Endodermal cell (in vitro differentiated cells): ENCODE results near the gene C1QTNF1. TPM values are rescaled to one million over a fixed set of nuclear protein-coding genes. Genes with fewer than 3 reads are reported as not detected.

Experiments used
- DNase-seq: peaks from one replicate; pipeline ENCODE4 v3.0.0-alpha.2; 2017
- H3K27ac ChIP-seq: 2 replicates; pipeline ENCODE4 v1.5.1; 2013; ENCODE audit warnings: mild to moderate bottlenecking, low read depth, low read length, moderate library complexity
- H3K27me3 ChIP-seq: 2 replicates; pipeline ENCODE4 v1.6.1; 2013; ENCODE audit warnings: mild to moderate bottlenecking, low read length, moderate library complexity; ENCODE audit not compliant: insufficient read depth, control insufficient read depth, poor library complexity, severe bottlenecking
- H3K36me3 ChIP-seq: 2 replicates; pipeline ENCODE4 v1.7.0; 2013; ENCODE audit warnings: mild to moderate bottlenecking, low read length, moderate library complexity; ENCODE audit not compliant: control insufficient read depth, insufficient read depth
- H3K4me1 ChIP-seq: one replicate; pipeline ENCODE4 v1.7.0; 2013; ENCODE audit warnings: low read length; ENCODE audit not compliant: control insufficient read depth, insufficient read depth
- H3K4me3 ChIP-seq: 2 replicates; pipeline ENCODE4 v1.5.1; 2013; ENCODE audit warnings: mild to moderate bottlenecking, low read length, moderate library complexity
- H3K9ac ChIP-seq: 2 replicates; pipeline ENCODE4 v1.6.1; 2013; ENCODE audit warnings: mild to moderate bottlenecking, low read length, moderate library complexity; ENCODE audit not compliant: poor library complexity, severe bottlenecking; ENCODE audit errors: extremely low read depth
- H3K9me3 ChIP-seq: 2 replicates; pipeline ENCODE4 v1.6.1; 2013; ENCODE audit warnings: mild to moderate bottlenecking, low read length, moderate library complexity; ENCODE audit not compliant: control insufficient read depth
- H3K27ac Mint-ChIP-seq: 2 replicates; pipeline ENCODE4 v1.8.0; 2020; ENCODE audit warnings: mixed read lengths
- H3K27me3 Mint-ChIP-seq: 2 replicates; pipeline ENCODE4 v1.8.0; 2021; ENCODE audit warnings: mild to moderate bottlenecking, mixed read lengths; ENCODE audit not compliant: insufficient read depth
- H3K36me3 Mint-ChIP-seq: 2 replicates; pipeline ENCODE4 v1.8.0; 2020; ENCODE audit warnings: low read depth, mixed read lengths
- H3K4me1 Mint-ChIP-seq: 2 replicates; pipeline ENCODE4 v1.8.0; 2020; ENCODE audit warnings: mixed read lengths
- H3K4me3 Mint-ChIP-seq: 2 replicates; pipeline ENCODE4 v1.8.0; 2020; ENCODE audit warnings: mild to moderate bottlenecking, moderate library complexity, mixed read lengths
- H3K9me3 Mint-ChIP-seq: 2 replicates; pipeline ENCODE4 v1.8.0; 2020; ENCODE audit warnings: mild to moderate bottlenecking, mixed read lengths
- CTCF ChIP-seq: fragments of 200-600 bp; sonication (generic); conservative IDR thresholded peaks from 2 replicates; pipeline ENCODE4 v1.5.0; 2021; ENCODE audit warnings: antibody characterized with exemption, mild to moderate bottlenecking
- WGBS, 2 experiments: methylation state at CpG; one replicate each; pipeline versions ENCODE4 v1.1.5 to v1.1.7; 2013; ENCODE audit warnings: missing lambda C conversion rate in 2 of 2, mixed read lengths in 1 of 2; ENCODE audit not compliant: insufficient coverage in 1 of 2, insufficient read length in 1 of 2; 5-methylcytosine and 5-hydroxymethylcytosine counted together
- total RNA-seq, 2 donors: library from RNA; stranded (reverse); fragmentation: NEBNext Ultra II Directional in 1 of 2; extraction: Animal tissue kit (Norgen Biotek cat#: 25700) in 1 of 2; gene quantifications; 2 replicates in 1 of 2; 3 replicates in 1 of 2; pipeline ENCODE4 v1.2.1, GENCODE V29; 2021

Gene C1QTNF1
- total RNA-seq, 2 donors from 2014 or later: 16.0 to 16.5 TPM

GRCh38 chr17:79070266-79070880 is 46.4 kb downstream of the C1QTNF1 start:
- no peaks in the 10 kb centered on the region for H3K36me3 ChIP-seq
- Mint-ChIP-seq H3K4me3 (no peak overlapping the region), H3K36me3 (no peaks in the 10 kb centered on the region), H3K9me3 (no peaks in the 10 kb centered on the region), H3K4me1 (peaks cover 1% of the 10 kb centered on the region), H3K27me3 (peaks cover 9% of the 10 kb centered on the region), H3K27ac (no peak overlapping the region)
- H3K27ac ChIP-seq: no peak overlapping the region
- WGBS, 2 experiments: 87 to 98% methylated on average over 6 to 9 of the region's 9 CpGs
- no peak for DNase-seq
- no peak overlapping the region for H3K4me3 ChIP-seq
- no peaks in the 10 kb centered on the region for H3K27me3 ChIP-seq
- no peaks in the 10 kb centered on the region for H3K9me3 ChIP-seq
- no peak overlapping the region for H3K9ac ChIP-seq
- TF ChIP-seq CTCF: no peak
- H3K4me1 ChIP-seq: no peaks in the 10 kb centered on the region

GRCh38 chr17:79071161-79071740 is 47.3 kb downstream of the C1QTNF1 start:
- 92 to 93% methylated on average over 6 of the region's 6 CpGs for WGBS, 2 experiments
- Mint-ChIP-seq H3K4me1 (peaks cover 8% of the 10 kb centered on the region), H3K4me3 (no peak overlapping the region), H3K27me3 (peaks cover 9% of the 10 kb centered on the region), H3K36me3 (no peaks in the 10 kb centered on the region), H3K27ac (no peak overlapping the region), H3K9me3 (no peaks in the 10 kb centered on the region)
- Histone ChIP-seq H3K9ac (no peak overlapping the region), H3K4me1 (no peaks in the 10 kb centered on the region), H3K4me3 (no peak overlapping the region), H3K36me3 (no peaks in the 10 kb centered on the region), H3K9me3 (no peaks in the 10 kb centered on the region), H3K27me3 (no peaks in the 10 kb centered on the region), H3K27ac (no peak overlapping the region)
- TF ChIP-seq CTCF: no peak
- DNase-seq: no peak

- H3K4me1 Mint-ChIP-seq: peaks cover 8% of the 10 kb centered on the region
Observed at GRCh38 chr17:79072544-79072943, 48.6 kb downstream of the C1QTNF1 start.

More at GRCh38 chr17:79072544-79072943, 48.6 kb downstream of the C1QTNF1 start:
- Histone ChIP-seq H3K27ac (no peak overlapping the region), H3K9ac (no peak overlapping the region), H3K4me1 (no peaks in the 10 kb centered on the region), H3K4me3 (no peak overlapping the region), H3K9me3 (no peaks in the 10 kb centered on the region), H3K36me3 (no peaks in the 10 kb centered on the region), H3K27me3 (no peaks in the 10 kb centered on the region)
- 90 to 93% methylated on average over 7 to 10 of the region's 10 CpGs for WGBS, 2 experiments
- Mint-ChIP-seq H3K36me3 (peaks cover 2% of the 10 kb centered on the region), H3K27ac (no peak overlapping the region), H3K4me3 (no peak overlapping the region), H3K27me3 (peaks cover 9% of the 10 kb centered on the region), H3K9me3 (no peaks in the 10 kb centered on the region)
- TF ChIP-seq CTCF: no peak
- peak; percentile 57 for DNase-seq
